OCI-LY1 (cell line): ENCODE results near the gene MMS19.

ENCODE experiments used
- H2AFZ ChIP-seq: fragments of 200-600 bp; sonication (generic), shearing (Covaris generic); 2 replicates; pipeline ENCODE4 v1.6.0; 2014; ENCODE audit warnings: antibody characterized with exemption, mild to moderate bottlenecking, low read length
- H3F3A ChIP-seq: fragments of 200-600 bp; sonication (generic), shearing (Covaris generic); 2 replicates; pipeline ENCODE4 v1.6.0; 2014; ENCODE audit warnings: mild to moderate bottlenecking, antibody characterized with exemption, low read length, moderate library complexity; ENCODE audit not compliant: insufficient read depth
- H3K27ac ChIP-seq: fragments of 200-600 bp; sonication (generic); 2 replicates; pipeline ENCODE4 v1.5.1; 2014; ENCODE audit warnings: low read length, mixed run types, mild to moderate bottlenecking, low read depth; ENCODE audit not compliant: poor library complexity, severe bottlenecking
- H3K27me3 ChIP-seq: fragments of 200-600 bp; sonication (generic); 2 replicates; pipeline ENCODE4 v1.6.0; 2014; ENCODE audit warnings: antibody characterized with exemption, mild to moderate bottlenecking, low read length, moderate library complexity; ENCODE audit not compliant: insufficient read depth
- H3K36me3 ChIP-seq: fragments of 200-600 bp; sonication (generic); 2 replicates; pipeline ENCODE4 v1.6.1; 2014; ENCODE audit warnings: mild to moderate bottlenecking, antibody characterized with exemption, low read length, moderate library complexity, mixed read lengths; ENCODE audit not compliant: insufficient read depth
- H3K4me1 ChIP-seq: fragments of 200-600 bp; sonication (generic); 2 replicates; pipeline ENCODE4 v1.5.1; 2014; ENCODE audit warnings: mild to moderate bottlenecking, low read length, moderate library complexity; ENCODE audit not compliant: insufficient read depth, severe bottlenecking
- H3K4me2 ChIP-seq: fragments of 200-600 bp; sonication (generic), shearing (Covaris generic); 2 replicates; pipeline ENCODE4 v1.6.1; 2014; ENCODE audit warnings: low read length
- H3K4me3 ChIP-seq: fragments of 200-600 bp; sonication (generic); 2 replicates; pipeline ENCODE4 v1.5.1; 2014; ENCODE audit warnings: low read length, low read depth, mild to moderate bottlenecking, mixed read lengths; ENCODE audit not compliant: poor library complexity, severe bottlenecking
- H3K79me2 ChIP-seq: fragments of 200-600 bp; shearing (Covaris generic); 2 replicates; pipeline ENCODE4 v1.6.1; 2016; ENCODE audit warnings: mixed run types, low read length, mixed read lengths; ENCODE audit not compliant: insufficient read depth
- H3K9ac ChIP-seq: fragments of 200-600 bp; sonication (generic), shearing (Covaris generic); 2 replicates; pipeline ENCODE4 v1.6.1; 2014; ENCODE audit warnings: mild to moderate bottlenecking, low read length, mixed read lengths
- H3K9me2 ChIP-seq: fragments of 200-600 bp; sonication (generic), shearing (Covaris generic); 2 replicates; pipeline ENCODE4 v1.6.1; 2014; ENCODE audit warnings: low read depth, mild to moderate bottlenecking, low read length, mixed read lengths
- H3K9me3 ChIP-seq: fragments of 200-600 bp; shearing (Covaris generic); 2 replicates; pipeline ENCODE4 v1.6.1; 2014; ENCODE audit warnings: low read length, mixed read lengths
- H4K20me1 ChIP-seq: fragments of 200-600 bp; sonication (generic), shearing (Covaris generic); 2 replicates; pipeline ENCODE4 v1.6.0; 2016; ENCODE audit warnings: mild to moderate bottlenecking, low read length; ENCODE audit not compliant: insufficient read depth
- CTCF ChIP-seq: fragments of 200-600 bp; sonication (generic), shearing (Covaris generic); IDR thresholded peaks from 2 replicates; pipeline ENCODE4 v1.5.1; 2017; ENCODE audit warnings: mild to moderate bottlenecking, antibody characterized with exemption, low read length, moderate library complexity, mixed read lengths
- EZH2 ChIP-seq: fragments of 200-600 bp; sonication (generic), shearing (Covaris generic); IDR thresholded peaks from 2 replicates; pipeline ENCODE4 v1.8.0; 2017; ENCODE audit warnings: borderline replicate concordance, mixed run types, mild to moderate bottlenecking, antibody characterized with exemption, low read length, moderate library complexity, mixed read lengths

The MMS19 gene

GRCh38 chr10:97416565-97416964 is 81.7 kb downstream of the MMS19 start:
- Histone ChIP-seq H3K9ac (no peak overlapping the region), H2AFZ (no peak overlapping the region), H3K36me3 (no peaks in the 10 kb centered on the region), H3F3A (no peaks in the 10 kb centered on the region), H3K4me2 (no peak overlapping the region), H3K4me1 (peaks cover 20% of the 10 kb centered on the region), H3K4me3 (no peak overlapping the region), H3K27me3 (no peaks in the 10 kb centered on the region), H3K9me2 (no peaks in the 10 kb centered on the region), H3K9me3 (no peaks in the 10 kb centered on the region), H3K79me2 (no peaks in the 10 kb centered on the region), H3K27ac (no peak overlapping the region), H4K20me1 (no peaks in the 10 kb centered on the region)
- no peak for TF ChIP-seq EZH2
- TF ChIP-seq CTCF = no peak

- no peaks in the 10 kb centered on the region for H3K36me3 ChIP-seq
- H3K27me3 ChIP-seq = no peaks in the 10 kb centered on the region
- no peak overlapping the region for H3K27ac ChIP-seq
- H2AFZ ChIP-seq = no peak overlapping the region
- peaks cover 7% of the 10 kb centered on the region for H3K4me1 ChIP-seq
- no peak overlapping the region for H3K4me3 ChIP-seq
- H3K9ac ChIP-seq = no peak overlapping the region
- no peaks in the 10 kb centered on the region for H3K9me2 ChIP-seq
- no peak overlapping the region for H3K4me2 ChIP-seq
- no peaks in the 10 kb centered on the region for H3K9me3 ChIP-seq
- no peaks in the 10 kb centered on the region for H4K20me1 ChIP-seq
- TF ChIP-seq CTCF (no peak), EZH2 (no peak)
- H3K79me2 ChIP-seq = no peaks in the 10 kb centered on the region
- H3F3A ChIP-seq = no peaks in the 10 kb centered on the region
These were observed 85.3 kb downstream of the MMS19 start for GRCh38 chr10:97412891-97413304.

- no peak overlapping the region for H2AFZ ChIP-seq
- no peaks in the 10 kb centered on the region for H3K9me3 ChIP-seq
- H3F3A ChIP-seq = no peaks in the 10 kb centered on the region
- no peak overlapping the region for H3K4me3 ChIP-seq
- H3K9me2 ChIP-seq = no peaks in the 10 kb centered on the region
- TF ChIP-seq CTCF (no peak), EZH2 (no peak)
- no peak overlapping the region for H3K4me2 ChIP-seq
- H3K27ac ChIP-seq = no peak overlapping the region
- H3K4me1 ChIP-seq = peaks cover 12% of the 10 kb centered on the region
- H3K36me3 ChIP-seq = no peaks in the 10 kb centered on the region
- no peaks in the 10 kb centered on the region for H3K27me3 ChIP-seq
- no peak overlapping the region for H3K9ac ChIP-seq
- H4K20me1 ChIP-seq = no peaks in the 10 kb centered on the region
- no peaks in the 10 kb centered on the region for H3K79me2 ChIP-seq
These were observed 86.8 kb downstream of the MMS19 start for GRCh38 chr10:97411406-97411805.
